Kidney epithelial cell (primary cell): Measurements from ENCODE around the gene RABL6. TPM values are rescaled to one million over a fixed set of nuclear protein-coding genes. Genes with fewer than 3 reads are reported as not detected.
"Not testable (repeated sequence)": the region's sequence is repeated elsewhere in the genome, so short reads cannot be mapped to it uniquely, and the experiment has no call there.

Experiments
- DNase-seq: peaks from one replicate; pipeline ENCODE4 v3.0.0-alpha.2; 2010; ENCODE audit warnings: low read depth
- H3K27me3 ChIP-seq: 2 replicates; pipeline ENCODE4 v1.6.0; 2011; ENCODE audit warnings: low read length; ENCODE audit not compliant: control insufficient read depth, insufficient read depth
- H3K36me3 ChIP-seq: 2 replicates; pipeline ENCODE4 v1.5.1; 2011; ENCODE audit warnings: low read length; ENCODE audit not compliant: control insufficient read depth, insufficient read depth
- H3K4me3 ChIP-seq: 2 replicates; pipeline ENCODE4 v1.5.1; 2011; ENCODE audit warnings: low read depth, mild to moderate bottlenecking, control low read depth, low read length
- total RNA-seq: library from RNA; depleted of rRNA; stranded (reverse); fragments of >200 nt; gene quantifications from 2 replicates; pipeline ENCODE4 v1.2.3, GENCODE V29; 2015
- TF ChIP-seq, protein P1 (sequence below): IDR thresholded peaks from 2 replicates; pipeline ENCODE4 v1.5.1; 2011; ENCODE audit warnings: mild to moderate bottlenecking, moderate library complexity, low read length, control low read depth, inconsistent platforms; ENCODE audit not compliant: insufficient read depth, poor library complexity, severe bottlenecking

Gene RABL6
- total RNA-seq, 1 donor from 2014 or later, result 99.3 TPM

DNA sequence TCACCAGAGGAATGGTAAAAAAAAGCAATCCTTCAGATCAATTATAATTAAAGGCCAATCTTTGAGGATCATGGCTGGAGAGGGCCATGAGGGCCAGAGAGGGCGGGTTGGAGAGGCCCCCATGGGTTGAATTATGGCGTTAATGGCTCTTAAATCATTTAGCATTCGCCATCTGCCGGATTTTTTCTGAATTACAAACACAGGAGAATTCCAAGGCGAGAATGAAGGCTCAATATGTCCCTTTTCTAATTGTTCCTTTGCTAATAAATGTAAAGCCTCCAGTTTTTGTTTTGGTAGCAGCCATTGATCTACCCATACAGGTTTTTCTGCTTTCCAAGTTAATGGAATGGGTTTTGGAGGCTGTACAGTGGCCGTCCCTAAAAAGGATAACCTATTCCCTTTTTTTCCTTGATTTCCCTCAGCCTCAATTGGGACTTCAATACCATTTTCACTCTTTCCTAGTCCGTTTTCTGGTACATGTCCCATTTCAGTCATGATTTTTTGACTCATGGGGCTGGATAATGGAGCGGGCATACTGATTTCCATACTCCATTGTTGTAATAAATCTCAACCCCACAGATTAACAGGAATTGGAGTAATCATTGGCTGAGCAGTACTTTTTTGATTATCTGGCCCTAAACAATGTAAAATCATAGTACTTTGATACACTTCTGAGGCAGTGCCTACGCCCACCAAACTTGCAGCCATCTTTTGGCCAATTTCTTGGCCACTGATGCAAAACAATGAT is 23.3 kb upstream of the RABL6 start:
- H3K36me3 ChIP-seq, result no peaks in the 10 kb centered on the region
- H3K4me3 ChIP-seq, result no peak overlapping the region
- DNase-seq, result no peak
- H3K27me3 ChIP-seq, result peaks cover 2% of the 10 kb centered on the region
- TF ChIP-seq, protein P1, sequence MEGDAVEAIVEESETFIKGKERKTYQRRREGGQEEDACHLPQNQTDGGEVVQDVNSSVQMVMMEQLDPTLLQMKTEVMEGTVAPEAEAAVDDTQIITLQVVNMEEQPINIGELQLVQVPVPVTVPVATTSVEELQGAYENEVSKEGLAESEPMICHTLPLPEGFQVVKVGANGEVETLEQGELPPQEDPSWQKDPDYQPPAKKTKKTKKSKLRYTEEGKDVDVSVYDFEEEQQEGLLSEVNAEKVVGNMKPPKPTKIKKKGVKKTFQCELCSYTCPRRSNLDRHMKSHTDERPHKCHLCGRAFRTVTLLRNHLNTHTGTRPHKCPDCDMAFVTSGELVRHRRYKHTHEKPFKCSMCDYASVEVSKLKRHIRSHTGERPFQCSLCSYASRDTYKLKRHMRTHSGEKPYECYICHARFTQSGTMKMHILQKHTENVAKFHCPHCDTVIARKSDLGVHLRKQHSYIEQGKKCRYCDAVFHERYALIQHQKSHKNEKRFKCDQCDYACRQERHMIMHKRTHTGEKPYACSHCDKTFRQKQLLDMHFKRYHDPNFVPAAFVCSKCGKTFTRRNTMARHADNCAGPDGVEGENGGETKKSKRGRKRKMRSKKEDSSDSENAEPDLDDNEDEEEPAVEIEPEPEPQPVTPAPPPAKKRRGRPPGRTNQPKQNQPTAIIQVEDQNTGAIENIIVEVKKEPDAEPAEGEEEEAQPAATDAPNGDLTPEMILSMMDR, result no peak

DNA sequence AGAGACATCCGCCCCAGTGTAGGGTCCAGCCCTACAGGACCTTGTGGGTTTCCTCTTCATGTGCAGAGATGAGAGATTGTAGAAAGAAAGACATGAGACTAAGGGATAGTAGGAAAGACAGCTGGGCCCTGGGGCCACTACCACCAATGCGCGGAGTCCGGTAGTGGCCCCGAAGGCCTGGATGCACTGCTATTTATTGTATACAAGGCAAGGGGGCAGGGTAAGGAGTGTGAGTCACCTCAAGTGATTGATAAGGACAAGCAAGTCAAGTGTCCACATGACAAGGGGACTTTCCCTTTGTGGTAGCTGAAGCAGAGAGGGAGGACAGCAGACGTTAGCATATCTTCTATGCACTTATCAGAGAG is 22.8 kb upstream of the RABL6 start:
- Histone ChIP-seq H3K36me3 (no peaks in the 10 kb centered on the region), H3K4me3 (no peak overlapping the region), H3K27me3 (peaks cover 2% of the 10 kb centered on the region)
- TF ChIP-seq, protein P1, result no peak
- no peak for DNase-seq

DNA sequence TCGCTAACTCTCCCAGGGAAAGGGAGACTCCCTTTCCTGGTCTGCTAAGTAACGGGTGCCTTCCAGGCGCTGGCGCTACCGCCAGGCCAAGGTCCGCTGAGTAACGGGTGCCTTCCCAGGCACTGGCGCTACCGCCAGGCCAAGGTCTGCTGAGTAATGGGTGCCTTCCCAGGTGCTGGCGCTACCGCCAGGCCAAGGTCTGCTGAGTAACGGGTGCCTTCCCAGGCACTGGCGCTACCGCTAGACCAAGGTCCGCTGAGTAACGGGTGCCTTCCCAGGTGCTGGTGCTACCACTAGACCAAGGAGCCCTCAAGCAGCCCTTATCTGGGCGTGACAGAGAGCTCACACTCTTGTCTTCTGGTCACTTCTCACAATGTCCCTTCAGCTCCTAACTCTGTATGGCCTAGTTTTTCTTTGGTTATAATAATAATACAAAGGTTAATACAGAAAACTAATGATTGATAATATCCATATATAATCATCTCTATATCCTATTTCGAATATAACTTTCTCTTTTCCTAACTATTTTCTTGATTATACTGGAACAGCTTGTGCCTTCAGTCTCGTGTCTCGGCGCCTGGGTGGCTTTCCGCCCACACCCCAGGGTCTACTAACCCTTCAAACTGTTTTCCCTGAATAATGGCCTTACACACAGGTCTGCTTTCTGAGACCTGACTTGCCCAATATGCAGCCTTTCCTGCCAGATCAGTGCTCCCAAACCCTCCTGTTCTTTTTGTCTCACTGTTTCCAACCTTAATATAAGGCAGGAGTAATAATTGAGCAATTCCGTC is 22.0 kb upstream of the RABL6 start:
- not testable (repeated sequence) for DNase-seq, H3K4me3 ChIP-seq, H3K27me3 ChIP-seq, H3K36me3 ChIP-seq

- DNase-seq, result no peak
- Histone ChIP-seq H3K36me3 (no peaks in the 10 kb centered on the region), H3K4me3 (no peak overlapping the region), H3K27me3 (no peaks in the 10 kb centered on the region)
- TF ChIP-seq, protein P1, result no peak
Measured at GRCh38 chr9:136786451-136786850, 21.3 kb upstream of the RABL6 start.

DNA sequence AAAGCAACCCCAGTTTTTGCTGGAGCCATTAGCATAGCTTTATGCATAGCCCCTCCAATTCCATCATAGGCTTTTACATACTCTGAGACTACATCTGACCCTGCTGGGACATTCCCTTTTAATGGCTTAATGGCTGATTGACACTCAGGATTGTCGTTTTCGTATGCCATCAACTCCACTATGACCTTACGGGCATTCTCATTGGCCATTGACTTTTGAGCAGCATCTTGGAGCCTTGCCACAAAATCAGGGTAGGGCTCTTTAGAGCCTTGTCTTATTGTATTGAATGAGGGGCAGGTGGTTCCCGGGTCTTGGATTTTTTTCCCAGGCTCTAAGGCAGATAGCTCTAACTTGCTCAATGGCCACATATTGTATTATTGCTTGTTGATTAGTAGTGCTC is 20.8 kb upstream of the RABL6 start:
- H3K4me3 ChIP-seq, H3K36me3 ChIP-seq, DNase-seq, H3K27me3 ChIP-seq: not testable (repeated sequence)

GRCh38 chr9:136787690-136788400 is 19.9 kb upstream of the RABL6 start:
- DNase-seq, result no peak
- TF ChIP-seq, protein P1, result peak; percentile 75
- no peaks in the 10 kb centered on the region for H3K27me3 ChIP-seq
- H3K4me3 ChIP-seq, result no peak overlapping the region
- no peaks in the 10 kb centered on the region for H3K36me3 ChIP-seq

GRCh38 chr9:136788644-136789522 is 18.9 kb upstream of the RABL6 start:
- not testable (repeated sequence) for DNase-seq, H3K36me3 ChIP-seq, H3K4me3 ChIP-seq, H3K27me3 ChIP-seq
